Ovary (tissue), 10 donors: Measurements from ENCODE around the gene PPP4R3C. TPM values are rescaled to one million over a fixed set of nuclear protein-coding genes. Genes with fewer than 3 reads are reported as not detected.
"Not testable (repeated sequence)": the region's sequence is repeated elsewhere in the genome, so short reads cannot be mapped to it uniquely, and the experiment has no call there.

Experiments
- DNase-seq, 5 donors: peaks; one replicate each; pipeline ENCODE4 v3.0.0-alpha.2; 2019 to 2020
- H3K27ac ChIP-seq, 2 donors: fragments of 200-600 bp; one replicate each; pipeline versions ENCODE4 v1.5.1 to v1.8.0; 2019 to 2022
- H3K27me3 ChIP-seq: fragments of 200-600 bp; one replicate; pipeline ENCODE4 v1.8.0; 2022
- H3K36me3 ChIP-seq: fragments of 200-600 bp; sonication (generic); one replicate; pipeline ENCODE4 v1.5.1; 2019
- H3K4me1 ChIP-seq: one replicate; pipeline ENCODE4 v1.8.1; 2013; ENCODE audit warnings: mild to moderate bottlenecking, moderate library complexity; ENCODE audit not compliant: insufficient read depth
- H3K4me3 ChIP-seq: fragments of 200-600 bp; sonication (generic); one replicate; pipeline ENCODE4 v1.5.1; 2017
- H3K9me3 ChIP-seq, 2 donors: fragments of 200-600 bp in 1 of 2; sonication (generic) in 1 of 2; one replicate each; pipeline versions ENCODE4 v1.5.1 to v1.8.1; 2013 to 2019; ENCODE audit warnings: mild to moderate bottlenecking in 1 of 2, moderate library complexity in 1 of 2
- CTCF ChIP-seq, 3 donors: fragments of 450-650 bp in 2 of 3; fragments of 200-600 bp in 1 of 3; IDR thresholded peaks; one replicate each; pipeline versions ENCODE4 v1.5.1 to v1.8.0; 2016 to 2022; ENCODE audit warnings: antibody characterized with exemption in 3 of 3, mild to moderate bottlenecking in 1 of 3
- EP300 ChIP-seq: sonication (generic); formaldehyde crosslinking; IDR thresholded peaks from one replicate; pipeline ENCODE4 v1.6.1; 2017; ENCODE audit warnings: antibody characterized with exemption
- POLR2A ChIP-seq: fragments of 450-650 bp; IDR thresholded peaks from one replicate; pipeline ENCODE4 v1.6.1; 2017; ENCODE audit warnings: antibody characterized with exemption, mild to moderate bottlenecking, moderate library complexity
- WGBS, 3 donors: extraction: QIAGEN DNeasy Blood & Tissue Kit in 1 of 3; methylation state at CpG; one replicate each; pipeline versions ENCODE4 v1.1.5 to v1.1.7; 2013 to 2017; 5-methylcytosine and 5-hydroxymethylcytosine counted together
- intact Hi-C, 4 donors: fragments of 100-400 bp; cut with DNase I; formaldehyde crosslinking; loops; one replicate each; pipeline versions ENCODE4 v1.11.0 to v1.15.1; 2022 to 2023
- long read RNA-seq, 3 donors: library from polyadenylated mRNA in 2 of 3; unstranded in 2 of 3; transcript quantifications; one replicate each; pipeline ENCODE4 v2.0.0 and lab custom pipeline, GENCODE V29; 2021 to 2026
- polyA plus RNA-seq, 2 donors: library from polyadenylated mRNA; stranded (reverse); fragments of 200-250 nt in 1 of 2; fragments of 350-450 nt in 1 of 2; fragmentation: Illumina TruSeq in 1 of 2; extraction: RNeasy Lipid Tissue Mini Kit (QIAGEN cat#74804) in 1 of 2; gene quantifications; one replicate each; pipeline ENCODE4 v1.2.3, GENCODE V29; 2013 to 2014
- total RNA-seq, 7 donors: library from RNA; depleted of rRNA in 2 of 7; stranded (reverse); fragments of >200 nt in 2 of 7; fragmentation: NEBNext Ultra II Directional in 3 of 7; extraction: Animal tissue kit (Norgen Biotek cat#: 25700) in 3 of 7; gene quantifications; one replicate each; pipeline versions ENCODE4 v1.1.0 to v1.2.4, GENCODE V29; 2016 to 2023
- donor health status: DM: no; HTN: no; CAD: no; lungs with moderate emphysema.
- donor health status: DM: no; HTN: no; CAD: no.
- donor health status: Bipolar disorder and iron deficiency.
- donor health status: DM: yes; HTN: yes; CAD: no.
- donor health status: DM: no; HTN: no; CAD: no.
- donor health status: DM: yes; HTN: yes; CAD: no.

Gene PPP4R3C
- total RNA-seq: not detected
- not detected for polyA plus RNA-seq
- long read RNA-seq, donor 1: 0 reads
- long read RNA-seq, donor 2, partial matches to known transcripts: 0 of 1 reads
- long read RNA-seq, donor 2, other reads (novel, unspliced or antisense): 0 of 1 reads
- long read RNA-seq, donor 3: 0 reads

GRCh38 chrX:27463187-27463586, at the start of gene PPP4R3C:
TSS of gene PPP4R3C (minus strand) at chrX:27463341. CDS start at chrX:27463296, 45 bp downstream.
- no peak for DNase-seq
- intact Hi-C loops: loop anchor here in 1 of 4 donors (5.0 kb wide), 1 partner anchor 1364 kb away; no protein-coding TSS in a partner anchor
- no peak within 1 kb of the TSS for H3K4me3 ChIP-seq
- H3K36me3 ChIP-seq: no peaks in the 10 kb centered on the region
- no peak within 1 kb of the TSS for H3K27ac ChIP-seq
- H3K27me3 ChIP-seq: no peaks in the 10 kb centered on the region
- 83 to 90% (median 86%) methylated on average over 14 of the region's 14 CpGs for WGBS, 3 donors
- H3K9me3 ChIP-seq: no peaks in the 10 kb centered on the region
- TF ChIP-seq POLR2A: no peak
- TF ChIP-seq EP300: no peak
- no peak for TF ChIP-seq CTCF (IDR thresholded peaks at IDR 0.05)
- no peaks in the 10 kb centered on the region for H3K4me1 ChIP-seq

GRCh38 chrX:27491397-27491796, 28.3 kb upstream of the PPP4R3C start:
- WGBS, 3 donors: 63 to 72% (median 70%) methylated on average over 4 of the region's 4 CpGs
- no peaks in the 10 kb centered on the region for H3K4me1 ChIP-seq
- no peaks in the 10 kb centered on the region for H3K36me3 ChIP-seq
- intact Hi-C loops: loop anchor here in 1 of 4 donors (5.0 kb wide), 1 partner anchor 406 kb away; no protein-coding TSS in a partner anchor
- no peak overlapping the region for H3K27ac ChIP-seq
- TF ChIP-seq POLR2A (no peak), EP300 (no peak), CTCF (IDR thresholded peaks at IDR 0.05) (no peak)
- no peaks in the 10 kb centered on the region for H3K9me3 ChIP-seq
- H3K4me3 ChIP-seq: no peak overlapping the region
- no peaks in the 10 kb centered on the region for H3K27me3 ChIP-seq
- no peak for DNase-seq

DNA sequence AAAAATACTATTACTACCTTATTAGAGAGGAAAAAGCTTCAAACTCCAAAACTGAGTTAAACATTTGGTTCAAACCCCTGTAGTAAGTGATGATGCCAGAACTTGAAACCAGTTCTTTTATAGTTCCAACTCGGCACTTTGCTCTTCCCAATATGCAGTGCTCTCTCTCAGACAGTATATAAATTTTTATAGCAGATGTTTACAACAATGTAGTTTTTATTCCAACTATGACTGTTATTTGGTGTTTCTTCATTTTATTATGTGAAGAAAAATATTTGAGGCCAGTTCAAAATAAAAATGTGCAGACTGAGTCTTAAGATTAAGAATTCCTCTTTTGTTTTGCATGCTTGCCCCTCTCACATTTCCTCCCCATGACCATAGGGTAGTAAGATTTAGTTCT, 2.9 kb upstream of the PPP4R3C start:
- intact Hi-C loops: no loop called here
- no peaks in the 10 kb centered on the region for H3K9me3 ChIP-seq

GRCh38 chrX:27465036-27465435, 1.9 kb upstream of the PPP4R3C start:
- Histone ChIP-seq H3K36me3 (no peaks in the 10 kb centered on the region), H3K9me3 (no peaks in the 10 kb centered on the region), H3K4me3 (no peak overlapping the region), H3K4me1 (no peaks in the 10 kb centered on the region), H3K27me3 (no peaks in the 10 kb centered on the region), H3K27ac (no peak overlapping the region)
- no peak for TF ChIP-seq EP300
- TF ChIP-seq CTCF (IDR thresholded peaks at IDR 0.05): no peak
- no peak for TF ChIP-seq POLR2A
- intact Hi-C loops: no loop called here
- no peak for DNase-seq

More for the DNA sequence above, 2.9 kb upstream of the PPP4R3C start:
- no peaks in the 10 kb centered on the region for H3K27me3 ChIP-seq
- WGBS, 3 donors: 23 to 34% (median 25%) methylated on average over 1 of the region's 1 CpG
- H3K36me3 ChIP-seq: no peaks in the 10 kb centered on the region
- H3K27ac ChIP-seq: no peak overlapping the region
- no peaks in the 10 kb centered on the region for H3K4me1 ChIP-seq
- no peak for DNase-seq
- TF ChIP-seq EP300 (no peak), POLR2A (no peak), CTCF (IDR thresholded peaks at IDR 0.05) (no peak)
- H3K4me3 ChIP-seq: no peak overlapping the region

- WGBS, 3 donors: 70 to 77% (median 71%) methylated on average over 5 of the region's 5 CpGs
- H3K36me3 ChIP-seq, H3K9me3 ChIP-seq, H3K27me3 ChIP-seq, DNase-seq, H3K4me3 ChIP-seq, H3K27ac ChIP-seq, H3K4me1 ChIP-seq, intact Hi-C loops: not testable (repeated sequence)
Observed at GRCh38 chrX:27459129-27459528, 4.0 kb downstream of the PPP4R3C start.

- H3K27ac ChIP-seq, DNase-seq, intact Hi-C loops, H3K9me3 ChIP-seq, H3K36me3 ChIP-seq, H3K4me3 ChIP-seq, H3K4me1 ChIP-seq, H3K27me3 ChIP-seq: not testable (repeated sequence)
- WGBS, 3 donors: 89 to 93% (median 89%) methylated on average over 26 to 30 of the region's 30 CpGs
Observed at GRCh38 chrX:27458544-27458943, 4.6 kb downstream of the PPP4R3C start.
